HG02884 (cell line): ENCODE results near the gene GRAMD1C.

ENCODE experiments used
- ATAC-seq: cut with Tn5 transposase; IDR thresholded peaks from one replicate; pipeline ENCODE4 v1.9.1; 2021; ENCODE audit warnings: mild to moderate bottlenecking, moderate library complexity; ENCODE audit not compliant: unreplicated experiment

Gene GRAMD1C

GRCh38 chr3:113948015-113948917 lies 109.7 kb downstream of the GRAMD1C start:
- peak; percentile 45 for ATAC-seq

- ATAC-seq = no peak
Measured at GRCh38 chr3:113952921-113953320, 114.3 kb downstream of the GRAMD1C start.

GRCh38 chr3:113953677-113954076 lies 115.1 kb downstream of the GRAMD1C start:
- no peak for ATAC-seq

GRCh38 chr3:113954091-113954685 lies 115.6 kb downstream of the GRAMD1C start:
- no peak for ATAC-seq

- ATAC-seq = no peak
Measured at GRCh38 chr3:113963879-113964278, 125.3 kb downstream of the GRAMD1C start.

- ATAC-seq = no peak
Measured at GRCh38 chr3:113966172-113966571, 127.6 kb downstream of the GRAMD1C start.

- no peak for ATAC-seq
Measured at GRCh38 chr3:113968986-113969385, 130.4 kb downstream of the GRAMD1C start.

- ATAC-seq = no peak
Measured at GRCh38 chr3:113977822-113978221, 139.2 kb downstream of the GRAMD1C start.

GRCh38 chr3:113979916-113980315 lies 141.3 kb downstream of the GRAMD1C start:
- no peak for ATAC-seq

GRCh38 chr3:113981803-113982202 lies 143.2 kb downstream of the GRAMD1C start:
- ATAC-seq = no peak

GRCh38 chr3:113983544-113983943 lies 145.0 kb downstream of the GRAMD1C start:
- ATAC-seq = no peak

GRCh38 chr3:113985541-113985940 lies 147.0 kb downstream of the GRAMD1C start:
- peak; percentile 52 for ATAC-seq
